ENCODE results near the gene PLEKHH1.

DNA sequence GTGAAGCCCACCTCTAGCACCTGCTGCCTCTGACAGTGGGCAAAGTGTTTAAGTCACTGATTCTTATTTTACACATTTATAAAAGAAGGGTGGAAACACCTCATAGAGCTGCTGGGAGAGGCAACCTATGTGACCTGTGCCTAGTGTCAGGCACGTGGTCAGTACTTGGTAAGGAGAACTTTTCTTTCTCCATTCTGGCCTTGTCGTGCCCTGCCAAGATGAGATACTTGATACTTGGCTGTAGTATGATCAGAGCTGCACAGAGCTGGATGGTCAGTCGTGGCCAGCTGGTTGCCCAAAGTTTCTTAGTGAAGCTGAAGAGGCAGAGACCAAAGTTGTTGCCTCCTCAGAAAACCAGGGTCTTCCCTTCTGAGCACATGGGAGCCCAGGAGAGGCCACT is 24.6 kb downstream of the PLEKHH1 start:
- TF ChIP-seq, protein P1, sequence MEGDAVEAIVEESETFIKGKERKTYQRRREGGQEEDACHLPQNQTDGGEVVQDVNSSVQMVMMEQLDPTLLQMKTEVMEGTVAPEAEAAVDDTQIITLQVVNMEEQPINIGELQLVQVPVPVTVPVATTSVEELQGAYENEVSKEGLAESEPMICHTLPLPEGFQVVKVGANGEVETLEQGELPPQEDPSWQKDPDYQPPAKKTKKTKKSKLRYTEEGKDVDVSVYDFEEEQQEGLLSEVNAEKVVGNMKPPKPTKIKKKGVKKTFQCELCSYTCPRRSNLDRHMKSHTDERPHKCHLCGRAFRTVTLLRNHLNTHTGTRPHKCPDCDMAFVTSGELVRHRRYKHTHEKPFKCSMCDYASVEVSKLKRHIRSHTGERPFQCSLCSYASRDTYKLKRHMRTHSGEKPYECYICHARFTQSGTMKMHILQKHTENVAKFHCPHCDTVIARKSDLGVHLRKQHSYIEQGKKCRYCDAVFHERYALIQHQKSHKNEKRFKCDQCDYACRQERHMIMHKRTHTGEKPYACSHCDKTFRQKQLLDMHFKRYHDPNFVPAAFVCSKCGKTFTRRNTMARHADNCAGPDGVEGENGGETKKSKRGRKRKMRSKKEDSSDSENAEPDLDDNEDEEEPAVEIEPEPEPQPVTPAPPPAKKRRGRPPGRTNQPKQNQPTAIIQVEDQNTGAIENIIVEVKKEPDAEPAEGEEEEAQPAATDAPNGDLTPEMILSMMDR (IDR thresholded peaks at IDR 0.05), result no peak
- TF ChIP-seq POLR2A (IDR thresholded peaks at IDR 0.05), result no peak
